Middle frontal gyrus (tissue), 1 donor: ENCODE data around the gene EIF4H.
"Not testable (repeated sequence)": the region's sequence is repeated elsewhere in the genome, so short reads cannot be mapped to it uniquely, and the experiment has no call there.

Source experiments
- DNase-seq: peaks from one replicate; pipeline ENCODE4 v3.0.0-alpha.2; 2015; ENCODE audit warnings: low spot score; ENCODE audit errors: extremely low spot score

EIF4H gene

GRCh38 chr7:74197449-74198124 is 23.4 kb downstream of the EIF4H start:
- no peak for DNase-seq

- DNase-seq = no peak
These were observed 25.6 kb downstream of the EIF4H start for GRCh38 chr7:74199551-74200355.

GRCh38 chr7:74202841-74203556 is 28.8 kb downstream of the EIF4H start:
- DNase-seq = no peak

- no peak for DNase-seq
These were observed 29.9 kb downstream of the EIF4H start for GRCh38 chr7:74203956-74204618.

- not testable (repeated sequence) for DNase-seq
These were observed 31.9 kb downstream of the EIF4H start for GRCh38 chr7:74206052-74206451.

- DNase-seq = peak; percentile 77
These were observed 32.5 kb downstream of the EIF4H start for GRCh38 chr7:74206589-74207120.

GRCh38 chr7:74207586-74207985 is 33.4 kb downstream of the EIF4H start:
- DNase-seq = no peak

GRCh38 chr7:74208241-74208640 is 34.1 kb downstream of the EIF4H start:
- not testable (repeated sequence) for DNase-seq

- no peak for DNase-seq
These were observed 38.5 kb downstream of the EIF4H start for GRCh38 chr7:74212661-74213060.

- DNase-seq = no peak
These were observed 40.9 kb downstream of the EIF4H start for GRCh38 chr7:74214816-74215630.

- no peak for DNase-seq
These were observed 41.8 kb downstream of the EIF4H start for GRCh38 chr7:74215921-74216320.

GRCh38 chr7:74216361-74216761 is 42.2 kb downstream of the EIF4H start:
- no peak for DNase-seq

- no peak for DNase-seq
These were observed 43.5 kb downstream of the EIF4H start for GRCh38 chr7:74217455-74218342.

GRCh38 chr7:74218343-74218698 is 44.2 kb downstream of the EIF4H start:
- no peak for DNase-seq

- DNase-seq = no peak
These were observed 45.3 kb downstream of the EIF4H start for GRCh38 chr7:74219416-74219815.

- no peak for DNase-seq
These were observed 46.1 kb downstream of the EIF4H start for GRCh38 chr7:74220229-74220628.

GRCh38 chr7:74221713-74222112 is 47.6 kb downstream of the EIF4H start:
- no peak for DNase-seq

- DNase-seq = no peak
These were observed 48.9 kb downstream of the EIF4H start for GRCh38 chr7:74222851-74223710.
